GM12878 (cell line): ENCODE data around the gene TRAPPC12. TPM values are rescaled to one million over a fixed set of nuclear protein-coding genes. Genes with fewer than 3 reads are reported as not detected.

ENCODE experiments used
- BCL11A ChIP-seq: IDR thresholded peaks from 2 replicates; pipeline ENCODE4 v1.6.1; 2011; ENCODE audit warnings: low read depth, low read length
- CEBPZ ChIP-seq: fragments of 150-350 bp; IDR thresholded peaks from 2 replicates; pipeline ENCODE4 v1.6.1; 2016; ENCODE audit warnings: low read depth, low read length
- CTCF ChIP-seq, 3 experiments: IDR thresholded peaks in 2 of 3; conservative IDR thresholded peaks in 1 of 3; 2 replicates each; pipeline ENCODE4 v1.5.1; 2011; ENCODE audit warnings: low read depth in 3 of 3, low read length in 3 of 3, mild to moderate bottlenecking in 3 of 3, control low read depth in 2 of 3, moderate library complexity in 2 of 3, inconsistent platforms in 1 of 3, mixed read lengths in 1 of 3; ENCODE audit not compliant: control insufficient read depth in 2 of 3, insufficient read depth in 1 of 3; ENCODE audit errors: extremely low read depth in 1 of 3
- CUX1 ChIP-seq: IDR thresholded peaks from 2 replicates; pipeline ENCODE4 v1.6.1; 2012; ENCODE audit warnings: improper control_type of control experiment, low read depth, low read length; ENCODE audit not compliant: insufficient replicate concordance
- RUNX3 ChIP-seq: IDR thresholded peaks from 2 replicates; pipeline ENCODE4 v1.6.1; 2012; ENCODE audit warnings: low read length, inconsistent platforms
- SMC3 ChIP-seq: IDR thresholded peaks from 2 replicates; pipeline ENCODE4 v1.6.1; 2011; ENCODE audit warnings: low read length, improper control_type of control experiment, borderline replicate concordance
- TCF12 ChIP-seq: IDR thresholded peaks from 2 replicates; pipeline ENCODE4 v1.6.1; 2011; ENCODE audit warnings: low read depth, mild to moderate bottlenecking, low read length
- polyA plus RNA-seq, 11 experiments: library from polyadenylated mRNA; depleted of rRNA in 4 of 11; unstranded in 6 of 11; stranded (reverse) in 5 of 11; fragments of >200 nt; fragmentation: Nextera tagmentation in 4 of 11; fragmentation: Illumina TruSeq in 1 of 11; extraction: Ambion mirVana in 4 of 11; extraction: Trizol in 1 of 11; gene quantifications; 1 replicate in 1 of 11; 2 replicates in 10 of 11; pipeline versions ENCODE4 v1.2.1 to v1.2.3, GENCODE V29; 2011 to 2016; ENCODE audit warnings: inconsistent platforms in 2 of 11, missing spikeins in 2 of 11, low read depth in 1 of 11
- total RNA-seq, 4 experiments: library from RNA; depleted of rRNA in 3 of 4; stranded (reverse); fragments of >200 nt in 3 of 4; fragmentation: Illumina TruSeq in 1 of 4; extraction: Trizol in 1 of 4; gene quantifications; 2 replicates each; pipeline versions ENCODE4 v1.2.1 to v1.2.3, GENCODE V29; 2013 to 2021

TRAPPC12 gene
- total and polyA plus RNA-seq, 10 of the 15 experiments (the other 5 are each of a cell fraction or from before 2014, with no cell fraction given): 8.6 to 77.1 (median 37.4) TPM

GRCh38 chr2:3433339-3433699 is 53.8 kb downstream of the TRAPPC12 start (continued):
- TF ChIP-seq CTCF (IDR thresholded peaks at IDR 0.05 in 2 of 3, conservative IDR thresholded peaks at IDR 0.05 in 1 of 3; ENCODE audit: control insufficient read depth in 2 of 3, extremely low read depth in 1 of 3, insufficient read depth in 1 of 3, low read depth in 3 of 3, low read length in 3 of 3) (no peak), RUNX3 (no peak), BCL11A (no peak), SMC3 (no peak), TCF12 (no peak), CUX1 (no peak), CEBPZ (no peak)
